GM19463 (cell line): Measurements from ENCODE around the gene SESTD1.
A peak's percentile ranks its signal among the peaks of the same experiment; 100 is the strongest.

Source experiments
- ATAC-seq: cut with Tn5 transposase; IDR thresholded peaks from one replicate; pipeline ENCODE4 v1.9.1; 2021; ENCODE audit warnings: mild to moderate bottlenecking, moderate library complexity; ENCODE audit not compliant: unreplicated experiment

SESTD1 gene

DNA sequence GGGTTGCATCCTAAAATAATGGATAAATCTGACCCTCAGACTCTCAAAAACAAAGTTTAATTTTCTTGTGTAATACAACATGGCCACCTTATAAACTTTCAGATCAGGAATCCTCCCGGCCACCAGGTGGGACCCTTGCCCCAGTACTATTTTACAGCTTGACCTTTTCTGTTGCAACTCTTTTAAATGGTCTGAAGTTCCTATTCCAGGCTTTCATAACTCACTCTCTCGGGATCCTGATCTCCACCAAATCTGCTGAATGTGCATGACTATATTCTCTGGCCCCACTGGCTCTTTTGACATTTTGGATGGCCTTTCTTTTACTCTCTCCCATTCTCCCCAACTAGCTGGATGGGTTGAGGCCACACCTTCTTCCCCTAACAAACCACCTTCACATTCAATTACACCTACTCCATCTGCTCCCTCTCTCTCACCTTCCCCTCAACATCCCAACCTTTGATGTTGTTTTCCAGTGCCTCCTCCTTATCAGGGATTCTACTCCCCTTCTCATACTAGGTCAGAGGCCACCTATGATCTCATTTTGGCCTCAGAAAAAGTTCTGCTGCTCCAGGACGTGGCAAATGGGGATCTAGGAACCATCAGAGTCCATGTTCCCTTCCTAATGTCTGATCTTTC lies 70.8 kb downstream of the SESTD1 start:
- no peak for ATAC-seq

DNA sequence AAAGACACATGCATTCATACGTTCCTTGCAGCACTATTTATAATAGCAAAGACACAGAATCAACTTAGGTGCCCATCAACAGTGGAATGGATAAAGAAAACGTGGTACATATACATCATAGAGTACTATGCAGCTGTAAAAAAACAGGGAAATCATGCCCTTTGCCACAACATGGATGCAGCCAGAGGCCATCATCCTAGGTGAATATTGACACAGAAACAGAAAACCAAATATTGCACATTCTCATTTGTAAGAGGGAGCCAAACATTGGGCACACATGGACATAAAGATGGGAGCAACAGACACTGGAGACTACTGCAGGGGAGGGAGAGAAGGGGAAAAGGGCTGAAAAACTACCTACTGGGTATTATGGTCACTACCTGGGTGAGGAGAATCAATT lies 73.5 kb downstream of the SESTD1 start:
- no peak for ATAC-seq

DNA sequence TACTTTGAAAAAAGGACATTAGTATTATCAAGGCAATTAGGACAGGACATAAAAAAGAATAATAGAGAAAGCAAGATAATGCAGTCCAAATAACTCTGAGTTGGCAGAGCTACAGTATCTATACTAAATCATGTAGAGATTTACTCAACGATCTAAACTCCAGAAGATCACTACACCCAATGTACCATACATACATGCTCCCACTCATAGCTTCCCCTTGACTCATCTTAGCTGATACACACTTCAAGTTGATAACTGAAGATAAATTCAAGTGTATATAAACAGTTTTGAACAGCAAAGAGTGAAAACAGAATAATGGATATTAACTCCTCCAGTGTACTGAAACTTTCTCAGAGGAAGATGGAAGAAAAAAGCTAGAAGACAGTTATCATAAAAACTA lies 78.5 kb downstream of the SESTD1 start:
- no peak for ATAC-seq

DNA sequence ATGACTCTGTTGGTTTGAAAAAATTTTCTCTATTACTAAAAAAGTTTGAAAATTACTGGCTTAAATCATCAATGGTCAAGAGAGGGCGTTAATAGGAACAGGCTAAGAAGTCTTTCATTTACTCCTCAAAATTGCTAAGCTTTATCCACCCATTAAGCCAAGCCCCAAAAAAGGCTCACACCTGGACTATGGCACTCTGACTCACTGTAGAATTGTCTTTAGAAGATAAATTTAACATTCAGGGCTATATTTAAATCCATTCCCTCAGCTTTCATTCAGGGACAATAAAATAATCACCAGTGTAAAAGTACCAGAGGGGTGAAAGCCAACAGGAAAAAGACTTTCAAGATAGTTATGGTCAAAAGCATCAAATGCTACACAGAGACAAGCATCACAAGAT lies 80.0 kb downstream of the SESTD1 start:
- ATAC-seq, result no peak

DNA sequence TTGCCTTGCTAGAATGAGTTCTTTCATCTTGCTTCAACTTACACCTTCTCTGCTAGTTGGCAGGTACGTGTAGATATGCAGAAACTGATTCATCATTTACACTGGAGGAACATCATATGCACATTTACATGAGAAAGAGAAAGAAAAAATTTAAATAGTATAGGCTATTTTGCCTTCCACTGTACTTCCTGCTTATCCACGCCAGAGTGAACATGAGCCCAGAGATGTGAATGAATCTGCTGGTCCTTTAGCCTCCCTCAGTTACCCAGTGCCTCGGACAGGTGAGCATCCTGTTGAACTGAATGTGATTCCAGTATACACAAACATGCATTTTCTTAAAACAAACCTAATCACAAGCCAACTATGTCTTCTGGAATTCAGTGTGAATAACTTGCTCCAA lies 83.6 kb downstream of the SESTD1 start:
- ATAC-seq, result peak; percentile 73

DNA sequence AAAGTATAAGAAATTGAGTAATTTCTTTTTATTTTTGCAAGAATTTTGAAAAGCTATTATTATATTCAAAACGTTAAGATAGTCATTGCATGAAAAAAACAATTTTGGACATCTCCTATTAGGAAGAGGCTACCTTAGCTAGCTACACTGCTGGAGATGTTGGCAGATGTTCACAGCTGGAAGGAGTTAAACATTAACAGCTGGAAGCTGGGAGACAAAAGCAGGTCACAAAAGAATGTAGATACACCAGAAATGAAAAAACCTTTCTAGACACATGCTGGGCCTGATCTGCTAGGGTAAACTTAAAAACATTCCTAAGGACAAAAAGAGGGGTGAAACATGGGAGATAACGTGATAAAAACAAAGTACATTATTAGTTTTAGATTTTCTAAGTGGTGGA lies 84.4 kb downstream of the SESTD1 start:
- ATAC-seq, result no peak

DNA sequence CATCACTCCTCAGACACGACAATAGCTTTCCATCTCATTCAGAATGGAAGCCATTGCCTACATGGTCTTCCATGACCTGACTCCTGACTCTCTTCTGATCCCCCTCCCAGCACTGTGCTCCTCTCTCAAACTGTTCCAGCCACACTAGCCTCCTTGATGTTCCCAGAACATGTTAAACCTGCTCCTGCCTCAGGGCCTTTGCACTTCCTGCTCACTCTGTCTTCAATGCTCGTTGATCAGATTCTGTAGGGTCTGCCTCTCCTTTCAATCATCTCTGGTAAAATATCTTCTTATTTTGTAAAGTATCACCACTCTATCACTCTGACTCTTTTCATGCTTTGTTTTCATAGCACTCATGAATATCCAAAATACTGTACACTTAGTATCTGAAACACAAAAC lies 84.9 kb downstream of the SESTD1 start:
- ATAC-seq, result no peak

DNA sequence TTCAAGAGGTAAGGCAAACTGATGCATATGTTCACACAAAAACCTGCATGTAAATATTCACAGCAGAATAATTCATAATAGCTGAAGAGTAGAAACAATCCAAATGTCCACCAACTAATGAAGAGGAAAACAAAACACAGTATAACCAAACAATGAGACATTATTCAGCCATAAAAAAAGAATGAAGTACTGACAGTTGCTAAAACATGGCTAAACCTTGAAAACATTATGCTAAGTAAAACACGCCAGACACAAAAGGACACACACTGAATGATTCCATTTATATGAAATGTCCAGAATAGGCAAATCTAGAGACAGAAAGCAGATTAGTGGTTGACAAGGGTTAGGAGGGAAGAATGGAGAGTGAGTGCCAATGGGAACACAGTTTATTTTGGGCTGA lies 86.9 kb downstream of the SESTD1 start:
- ATAC-seq, result no peak

DNA sequence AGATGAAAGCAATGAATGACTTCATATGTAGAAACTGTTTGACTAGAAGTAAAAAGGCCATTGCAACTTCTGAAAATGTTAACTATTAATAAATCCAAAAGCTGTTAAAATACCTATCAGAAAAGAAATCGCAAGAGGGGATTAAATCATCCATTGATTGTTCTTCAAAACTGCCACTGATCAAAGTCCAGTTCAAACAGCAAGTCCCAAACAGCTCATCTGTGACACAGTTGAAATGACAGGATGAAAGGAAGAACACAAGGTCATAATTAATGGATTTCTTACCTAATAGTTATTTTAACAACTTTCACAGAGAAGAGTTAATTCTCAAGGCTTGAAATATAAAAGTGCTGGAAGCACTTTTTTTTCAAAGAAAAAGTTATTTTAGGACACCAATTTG lies 90.4 kb downstream of the SESTD1 start:
- no peak for ATAC-seq

DNA sequence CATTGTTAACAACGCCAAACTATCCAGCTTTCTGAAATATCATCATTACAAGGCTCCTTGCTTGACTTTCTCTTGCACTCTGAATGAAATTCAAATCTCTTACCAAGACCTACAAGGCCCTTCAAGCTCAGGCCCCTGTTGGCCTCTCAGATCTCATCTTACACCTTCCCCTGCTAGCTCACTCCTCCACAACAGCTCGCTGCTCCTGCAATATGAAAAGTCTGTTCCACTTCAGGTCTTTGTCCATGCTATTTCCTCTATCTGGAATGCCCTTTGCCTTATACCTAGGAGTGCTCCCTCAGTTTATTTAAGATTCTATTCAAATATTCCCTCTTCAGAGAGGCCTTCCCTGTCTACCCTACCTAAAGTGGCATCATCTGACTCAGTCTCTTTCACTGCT lies 91.7 kb downstream of the SESTD1 start:
- ATAC-seq, result no peak

DNA sequence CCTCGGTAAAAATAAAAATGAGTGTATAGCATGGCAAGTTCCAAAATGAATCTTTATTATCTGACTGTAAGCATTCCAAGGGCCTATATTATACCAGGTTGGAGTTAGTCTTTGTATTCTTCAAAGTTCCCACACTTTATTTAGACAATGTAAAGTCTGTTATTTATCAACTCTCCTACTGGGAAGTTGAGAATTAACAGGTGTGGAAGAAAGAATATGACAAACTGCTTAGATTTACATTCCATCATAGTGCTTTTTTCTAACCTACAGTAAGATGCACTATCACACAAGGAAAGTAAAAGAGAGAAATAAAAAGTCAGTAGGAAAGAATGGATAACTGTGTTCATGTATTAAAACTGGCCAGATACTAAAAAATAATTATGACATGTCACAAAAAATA lies 93.3 kb downstream of the SESTD1 start:
- no peak for ATAC-seq

DNA sequence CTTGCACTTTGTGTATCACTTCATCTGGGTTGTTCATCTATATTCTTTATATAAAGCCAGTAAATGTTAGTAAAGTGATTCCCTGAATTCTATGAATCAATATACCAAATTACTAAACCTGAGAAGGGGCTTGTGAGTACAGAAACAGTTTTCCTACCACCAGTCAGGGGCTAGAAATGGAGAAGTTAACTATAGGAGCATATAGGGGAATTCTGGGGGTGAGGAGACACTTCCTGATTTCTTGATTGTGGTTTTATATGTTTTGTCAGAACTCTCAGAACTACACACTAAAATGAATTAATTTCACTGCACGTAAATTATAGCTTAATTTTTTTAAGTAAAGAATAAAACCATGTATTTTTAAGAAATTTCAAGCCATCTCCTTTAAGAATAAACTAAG lies 93.7 kb downstream of the SESTD1 start:
- no peak for ATAC-seq

DNA sequence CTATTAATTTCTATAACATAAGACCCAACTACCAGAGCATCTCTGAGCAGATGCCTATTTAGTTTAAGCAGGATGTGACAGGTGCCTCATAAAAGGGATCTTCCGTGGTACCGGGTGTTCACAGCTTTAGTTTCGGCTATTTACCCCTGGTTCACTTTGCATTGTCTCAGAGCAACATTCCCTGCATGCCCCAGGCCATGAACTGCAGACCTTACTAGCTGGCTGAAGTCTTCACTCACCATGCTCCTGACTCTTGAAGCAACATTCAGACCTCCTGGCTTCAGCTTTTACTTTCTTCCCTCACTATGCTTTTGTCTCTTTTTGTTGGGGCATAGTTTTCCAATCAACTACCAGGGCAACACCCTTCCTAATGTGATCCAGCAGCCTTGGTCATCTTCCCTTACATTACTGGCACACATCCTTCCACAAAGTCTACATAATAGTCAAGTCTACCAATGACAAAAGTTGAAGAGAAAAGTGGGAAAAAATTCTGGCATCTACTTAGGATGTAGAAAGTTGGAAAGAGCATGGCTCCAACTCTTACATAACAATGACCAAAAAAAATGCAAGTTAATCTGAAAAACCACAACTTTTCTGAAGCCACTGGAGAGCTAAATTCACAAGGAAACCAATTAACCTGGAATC lies 99.2 kb downstream of the SESTD1 start:
- ATAC-seq, result no peak

DNA sequence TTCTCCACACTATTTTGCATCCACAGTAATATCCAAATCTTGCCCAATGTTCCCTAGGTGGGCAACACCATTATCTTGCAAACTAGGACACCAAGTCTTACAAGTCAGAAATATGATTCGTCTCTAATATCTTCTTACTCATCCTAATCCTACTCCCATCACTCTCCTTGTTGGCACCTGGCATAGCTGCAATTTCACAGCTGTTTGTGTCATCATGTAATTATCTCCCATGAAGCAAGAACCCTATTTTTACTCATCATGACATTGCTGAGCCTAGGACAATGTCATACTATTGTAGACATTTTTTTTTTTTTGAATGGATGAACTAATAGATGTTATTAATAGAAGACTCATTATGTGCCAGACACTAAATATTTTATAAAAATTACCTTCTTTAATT lies 123.4 kb downstream of the SESTD1 start:
- ATAC-seq, result no peak

DNA sequence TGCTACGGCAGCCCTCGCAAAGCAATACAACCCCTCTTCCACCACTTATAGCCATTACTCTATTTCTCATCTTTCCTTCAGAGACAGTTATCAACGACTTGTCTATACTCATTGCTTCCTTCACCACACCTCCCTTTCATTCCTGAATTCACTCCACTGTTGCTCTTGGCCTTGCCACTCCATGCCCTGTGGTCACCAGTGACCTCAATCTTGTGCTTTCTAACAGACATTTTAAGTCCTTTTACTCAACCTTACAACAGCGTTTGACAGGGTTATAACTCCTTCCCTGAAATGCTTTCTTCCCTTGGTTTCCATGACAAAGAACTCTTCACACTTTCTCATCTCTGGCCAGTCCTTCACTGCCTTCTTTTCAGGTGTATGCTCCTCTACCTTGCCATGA lies 124.1 kb downstream of the SESTD1 start:
- no peak for ATAC-seq

DNA sequence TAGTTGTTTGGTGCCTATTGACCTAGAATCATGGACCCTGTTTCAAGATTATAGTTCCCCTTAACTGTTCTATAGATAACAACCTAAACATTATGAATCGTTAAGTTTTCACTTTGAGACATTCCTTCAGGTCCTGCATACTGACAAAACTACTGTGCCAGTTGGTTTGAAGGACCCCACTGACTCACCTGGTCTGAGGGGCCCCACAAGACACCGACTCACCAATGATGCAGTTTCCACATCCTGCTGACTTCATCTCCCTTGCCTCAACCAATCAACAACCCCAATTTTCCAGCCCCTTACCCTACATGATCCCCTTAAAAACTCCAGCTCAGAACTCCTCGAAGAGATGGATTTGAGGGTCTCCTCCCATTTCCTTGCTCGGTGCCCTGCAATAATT lies 125.1 kb downstream of the SESTD1 start:
- ATAC-seq, result no peak

DNA sequence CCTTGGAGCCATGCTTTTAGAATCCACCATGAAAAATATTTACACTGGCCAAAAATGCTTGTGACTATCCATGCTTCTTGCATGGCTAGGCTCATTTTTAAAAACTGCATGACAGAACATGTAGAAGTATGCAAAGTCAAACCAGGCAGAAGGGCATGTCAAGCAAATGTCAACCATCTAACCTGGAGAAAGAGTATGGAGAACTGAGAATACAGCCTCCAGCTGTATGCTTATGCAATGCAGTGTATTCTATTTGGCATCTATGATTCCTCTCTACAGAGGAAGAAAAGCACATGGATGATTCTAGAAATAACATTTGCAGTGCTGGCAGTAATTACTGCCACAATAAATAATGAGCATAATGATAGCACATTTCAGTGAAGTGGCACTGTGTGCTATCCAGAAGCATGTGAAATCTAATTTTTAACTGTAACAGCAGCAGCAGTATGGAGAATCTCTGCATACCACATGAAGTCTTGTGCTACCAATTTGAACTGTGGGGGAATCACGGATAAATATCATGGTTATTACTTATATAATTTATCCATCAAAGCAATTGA lies 127.4 kb downstream of the SESTD1 start:
- ATAC-seq, result no peak

DNA sequence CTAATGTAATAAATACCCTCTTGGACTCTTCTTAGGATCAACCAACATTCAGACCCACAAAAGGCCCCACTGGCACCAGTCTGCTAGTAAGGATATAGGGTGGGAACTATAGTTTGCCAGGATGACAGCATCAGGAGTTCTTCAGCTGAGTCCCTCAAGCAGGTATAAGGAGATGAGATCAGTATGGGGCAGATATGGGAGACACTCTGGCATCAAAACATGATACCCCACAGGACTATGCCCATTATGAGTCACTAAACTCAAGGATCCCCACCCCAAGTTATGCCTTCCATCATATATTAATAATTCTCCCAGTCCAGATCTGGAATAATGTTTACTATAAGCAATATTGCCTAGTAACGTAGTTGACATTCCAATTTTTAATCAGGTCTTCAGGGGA lies 131.6 kb downstream of the SESTD1 start:
- no peak for ATAC-seq

DNA sequence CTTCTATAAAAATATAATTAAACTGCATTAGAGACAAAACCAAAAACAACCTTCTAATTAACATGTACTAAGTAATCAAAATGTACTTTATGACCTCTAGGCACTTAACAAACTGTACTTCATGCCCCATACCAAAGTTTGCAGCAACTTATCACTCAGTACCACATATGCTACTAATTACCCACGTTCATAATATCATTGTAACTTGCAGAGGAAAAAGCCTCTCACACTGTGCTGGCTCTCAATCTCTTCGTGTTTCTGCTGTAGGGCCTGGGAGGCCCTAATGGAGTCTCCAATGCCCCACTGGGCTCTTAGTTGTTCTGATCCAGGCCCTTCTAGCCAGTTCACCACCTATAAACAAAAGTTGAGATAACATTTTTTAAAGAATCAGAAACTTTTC lies 132.6 kb downstream of the SESTD1 start:
- no peak for ATAC-seq

DNA sequence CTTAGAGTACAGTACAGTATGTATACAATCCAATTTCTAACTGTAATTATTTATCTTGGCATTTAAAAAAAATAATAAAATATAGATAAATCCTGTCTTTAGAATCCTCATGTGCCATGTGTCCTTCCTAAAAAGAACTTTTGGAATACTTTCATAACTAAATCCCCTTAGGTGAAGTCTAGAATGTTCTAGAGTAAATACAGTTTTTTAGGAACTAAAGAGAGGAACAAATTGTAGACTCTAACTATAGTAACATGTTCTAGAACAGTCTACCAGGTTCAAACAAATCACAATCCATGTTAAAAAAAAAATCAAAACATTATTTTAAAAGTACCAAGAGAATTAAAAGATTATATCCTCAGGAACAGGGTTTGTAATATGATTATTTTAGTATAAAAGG lies 134.1 kb downstream of the SESTD1 start:
- no peak for ATAC-seq

DNA sequence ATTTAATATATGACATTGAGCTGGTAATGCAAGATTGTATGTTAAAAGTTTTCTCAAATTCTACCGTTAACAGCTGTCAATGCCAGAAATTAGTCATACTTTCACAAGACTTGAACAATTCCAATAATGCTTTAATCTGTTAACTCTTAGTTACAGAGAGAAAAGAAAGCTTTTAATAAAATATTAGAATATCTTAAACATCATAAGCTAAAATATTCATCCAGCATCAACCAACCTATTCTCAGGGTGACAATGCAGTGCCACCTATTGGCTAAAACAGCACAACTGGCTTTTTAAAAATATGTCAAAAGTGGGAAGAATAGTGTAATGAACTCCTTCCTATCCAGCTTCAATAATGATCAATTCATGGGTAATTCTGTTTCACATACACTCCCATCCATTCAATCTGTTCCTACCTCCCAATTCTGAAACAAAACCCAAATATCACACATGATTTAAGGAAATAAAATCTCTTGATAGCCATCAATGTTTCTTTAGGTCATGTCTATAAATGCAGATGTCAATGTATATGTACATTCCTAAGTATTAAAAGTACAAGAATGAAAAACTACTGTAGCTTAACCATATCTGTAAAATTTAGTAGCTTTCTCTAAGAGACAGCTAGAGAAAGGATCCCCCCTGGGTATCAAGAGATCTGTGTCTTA lies 134.9 kb downstream of the SESTD1 start:
- no peak for ATAC-seq

DNA sequence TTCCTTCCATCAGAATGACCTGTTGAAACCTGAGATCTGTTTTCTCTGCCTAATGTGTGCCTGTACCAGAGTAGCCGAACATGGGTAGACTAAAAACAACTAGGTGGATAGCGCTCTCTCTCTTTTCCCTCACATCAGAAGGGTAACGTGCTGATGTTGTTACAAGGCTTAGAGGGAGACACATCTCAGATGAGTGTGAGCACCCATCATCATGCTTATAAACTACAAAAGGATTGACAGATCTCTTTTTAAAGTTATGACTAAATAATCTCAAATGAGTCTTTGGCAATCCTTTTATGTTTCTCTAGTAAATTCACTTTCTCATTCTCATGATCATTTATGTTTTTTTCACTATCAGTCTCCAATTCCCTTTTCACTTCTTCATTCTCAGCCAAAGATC lies 139.2 kb downstream of the SESTD1 start:
- ATAC-seq, result no peak
